ENCODE measurements around the gene INSYN2B. TPM values are rescaled to one million over a fixed set of nuclear protein-coding genes. Genes with fewer than 3 reads are reported as not detected.

The INSYN2B gene
- polyA plus RNA-seq, 1 experiment: 2.0 TPM

GRCh38 chr5:169978714-169979113 lies 1.6 kb downstream of the INSYN2B start:
- no peaks in the 10 kb centered on the region for H3K27me3 ChIP-seq (ENCODE audit: control insufficient read depth, insufficient read depth, low read length)
- no peak for DNase-seq (ENCODE audit: low read depth)
- ChIA-PET POLR2A (no interaction called here), CTCF (interaction anchor here (1.2 to 3.0 kb wide), 4 partner anchors 34 to 285 kb away, joined by 3 to 38 read pairs (median 22); no protein-coding TSS in a partner anchor)
- H3K4me3 ChIP-seq (ENCODE audit: low read depth, low read length): no peak overlapping the region
- TF ChIP-seq CTCF (IDR thresholded peaks at IDR 0.05; ENCODE audit: insufficient read depth, low read depth, low read length): no peak
- H3K36me3 ChIP-seq (ENCODE audit: control insufficient read depth, insufficient read depth, low read length): no peaks in the 10 kb centered on the region

- DNase-seq (ENCODE audit: low read depth): no peak
- Histone ChIP-seq H3K4me3 (ENCODE audit: low read depth, low read length) (no peak overlapping the region), H3K36me3 (ENCODE audit: control insufficient read depth, insufficient read depth, low read length) (no peaks in the 10 kb centered on the region), H3K27me3 (ENCODE audit: control insufficient read depth, insufficient read depth, low read length) (no peaks in the 10 kb centered on the region)
- POLR2A ChIA-PET: no interaction called here
- CTCF ChIA-PET: interaction anchor here (1.6 kb wide), 1 partner anchor 272 kb away, joined by 3 read pairs; no protein-coding TSS in a partner anchor
- TF ChIP-seq CTCF (IDR thresholded peaks at IDR 0.05; ENCODE audit: insufficient read depth, low read depth, low read length): no peak
These were observed 6.0 kb downstream of the INSYN2B start for GRCh38 chr5:169974121-169974770.

- no peaks in the 10 kb centered on the region for H3K27me3 ChIP-seq (ENCODE audit: control insufficient read depth, insufficient read depth, low read length)
- no peak for DNase-seq (ENCODE audit: low read depth)
- no peak overlapping the region for H3K4me3 ChIP-seq (ENCODE audit: low read depth, low read length)
- CTCF ChIA-PET: no interaction called here
- no peak for TF ChIP-seq CTCF (IDR thresholded peaks at IDR 0.05; ENCODE audit: insufficient read depth, low read depth, low read length)
- H3K36me3 ChIP-seq (ENCODE audit: control insufficient read depth, insufficient read depth, low read length): no peaks in the 10 kb centered on the region
- POLR2A ChIA-PET: no interaction called here
These were observed 7.2 kb downstream of the INSYN2B start for GRCh38 chr5:169973056-169973455.

GRCh38 chr5:169971780-169972179 lies 8.5 kb downstream of the INSYN2B start:
- no peaks in the 10 kb centered on the region for H3K27me3 ChIP-seq (ENCODE audit: control insufficient read depth, insufficient read depth, low read length)
- H3K36me3 ChIP-seq (ENCODE audit: control insufficient read depth, insufficient read depth, low read length): no peaks in the 10 kb centered on the region
- POLR2A ChIA-PET: interaction anchor here (0.5 kb wide), 1 partner anchor 25 kb away, joined by 3 read pairs; no protein-coding TSS in a partner anchor
- no peak for TF ChIP-seq CTCF (IDR thresholded peaks at IDR 0.05; ENCODE audit: insufficient read depth, low read depth, low read length)
- CTCF ChIA-PET: interaction anchor here (0.9 to 4.3 kb wide), 4 partner anchors 8 to 275 kb away, joined by 4 to 33 read pairs (median 4); partner anchors contain the start of gene INSYN2B
- no peak overlapping the region for H3K4me3 ChIP-seq (ENCODE audit: low read depth, low read length)
- DNase-seq (ENCODE audit: low read depth): no peak

GRCh38 chr5:169970911-169971765 lies 9.2 kb downstream of the INSYN2B start:
- CTCF ChIA-PET: interaction anchor here (0.6 to 4.3 kb wide), 8 partner anchors 9 to 1576 kb away, joined by 3 to 33 read pairs (median 4); partner anchors contain the start of gene INSYN2B
- POLR2A ChIA-PET: interaction anchor here (0.5 to 0.7 kb wide), 6 partner anchors 24 to 857 kb away, joined by 3 to 6 read pairs (median 4); no protein-coding TSS in a partner anchor
- Histone ChIP-seq H3K27me3 (ENCODE audit: control insufficient read depth, insufficient read depth, low read length) (no peaks in the 10 kb centered on the region), H3K4me3 (ENCODE audit: low read depth, low read length) (no peak overlapping the region), H3K36me3 (ENCODE audit: control insufficient read depth, insufficient read depth, low read length) (no peaks in the 10 kb centered on the region)
- peak; percentile 48 for DNase-seq (ENCODE audit: low read depth)
- no peak for TF ChIP-seq CTCF (IDR thresholded peaks at IDR 0.05; ENCODE audit: insufficient read depth, low read depth, low read length)

Data from BJ (cell line).